DOHH2 (cell line): ENCODE data around the gene CCDC177.

Experiments
- H3F3A ChIP-seq: fragments of 200-600 bp; sonication (generic), shearing (Covaris generic); 2 replicates; pipeline ENCODE4 v1.6.0; 2016; ENCODE audit warnings: antibody characterized with exemption, mild to moderate bottlenecking; ENCODE audit not compliant: control insufficient read depth, insufficient read depth
- H3K27ac ChIP-seq: fragments of 200-600 bp; sonication (generic); 2 replicates; pipeline ENCODE4 v1.5.1; 2014; ENCODE audit warnings: low read depth, mild to moderate bottlenecking, low read length, moderate library complexity
- H3K27me3 ChIP-seq: fragments of 200-600 bp; sonication (generic); 2 replicates; pipeline ENCODE4 v1.6.1; 2014; ENCODE audit warnings: mild to moderate bottlenecking, low read length, mixed read lengths; ENCODE audit not compliant: control insufficient read depth
- H3K36me3 ChIP-seq: fragments of 200-600 bp; sonication (generic); 2 replicates; pipeline ENCODE4 v1.6.1; 2014; ENCODE audit warnings: mild to moderate bottlenecking, low read length, moderate library complexity, mixed read lengths; ENCODE audit not compliant: control insufficient read depth
- H3K4me1 ChIP-seq: fragments of 200-600 bp; sonication (generic); 2 replicates; pipeline ENCODE4 v1.6.1; 2014; ENCODE audit warnings: mild to moderate bottlenecking, low read length, mixed read lengths; ENCODE audit not compliant: control insufficient read depth
- H3K4me2 ChIP-seq: fragments of 200-600 bp; sonication (generic); 2 replicates; pipeline ENCODE4 v1.6.0; 2014; ENCODE audit warnings: mild to moderate bottlenecking, low read length, moderate library complexity
- H3K4me3 ChIP-seq: fragments of 200-600 bp; sonication (generic); 2 replicates; pipeline ENCODE4 v1.5.1; 2014; ENCODE audit warnings: mild to moderate bottlenecking, low read length, mixed read lengths
- H3K79me2 ChIP-seq: fragments of 200-600 bp; sonication (generic); 2 replicates; pipeline ENCODE4 v1.6.1; 2014; ENCODE audit warnings: mild to moderate bottlenecking, low read length, mixed read lengths; ENCODE audit not compliant: control insufficient read depth
- H3K9me2 ChIP-seq: fragments of 200-600 bp; sonication (generic); replicated peaks from 2 replicates; pipeline ENCODE4 v1.6.1; 2014; ENCODE audit warnings: mild to moderate bottlenecking, low read length, mixed read lengths; ENCODE audit not compliant: control insufficient read depth
- H3K9me3 ChIP-seq: fragments of 200-600 bp; sonication (generic); 2 replicates; pipeline ENCODE4 v1.6.1; 2014; ENCODE audit warnings: antibody characterized with exemption, low read length, mixed read lengths; ENCODE audit not compliant: control insufficient read depth, insufficient read depth
- H4K20me1 ChIP-seq: fragments of 200-600 bp; sonication (generic); 2 replicates; pipeline ENCODE4 v1.6.0; 2014; ENCODE audit warnings: low read depth, mild to moderate bottlenecking, antibody characterized with exemption, low read length, moderate library complexity; ENCODE audit not compliant: control insufficient read depth, insufficient read depth
- CTCF ChIP-seq: fragments of 200-600 bp; sonication (generic); IDR thresholded peaks from one replicate; pipeline ENCODE4 v1.5.1; 2014; ENCODE audit warnings: antibody characterized with exemption, mild to moderate bottlenecking, low read depth, low read length; ENCODE audit not compliant: poor library complexity, severe bottlenecking
- EZH2phosphoT487 ChIP-seq: fragments of 200-600 bp; sonication (generic); IDR thresholded peaks from 2 replicates; pipeline ENCODE4 v1.6.1; 2017; ENCODE audit warnings: borderline replicate concordance, mild to moderate bottlenecking, antibody characterized with exemption, low read length, moderate library complexity, mixed read lengths

The CCDC177 gene

GRCh38 chr14:69537900-69538299, 36.8 kb downstream of the CCDC177 start:
- H3F3A ChIP-seq, result no peaks in the 10 kb centered on the region
- no peak for TF ChIP-seq CTCF
- no peak for TF ChIP-seq EZH2phosphoT487
- H3K9me2 ChIP-seq, result no peaks in the 10 kb centered on the region
- no peak overlapping the region for H3K4me2 ChIP-seq
- no peak overlapping the region for H3K27ac ChIP-seq
- H3K4me1 ChIP-seq, result no peaks in the 10 kb centered on the region
- peaks cover 31% of the 10 kb centered on the region for H3K27me3 ChIP-seq
- no peaks in the 10 kb centered on the region for H4K20me1 ChIP-seq
- H3K79me2 ChIP-seq, result no peaks in the 10 kb centered on the region
- no peaks in the 10 kb centered on the region for H3K9me3 ChIP-seq
- no peaks in the 10 kb centered on the region for H3K36me3 ChIP-seq
- no peak overlapping the region for H3K4me3 ChIP-seq

GRCh38 chr14:69536971-69537370, 37.7 kb downstream of the CCDC177 start:
- Histone ChIP-seq H3K27me3 (peaks cover 30% of the 10 kb centered on the region; the same call in 1 of the 2 replicates), H3K4me3 (no peak overlapping the region), H3K36me3 (no peaks in the 10 kb centered on the region), H3F3A (no peaks in the 10 kb centered on the region), H3K9me2 (no peaks in the 10 kb centered on the region), H3K4me1 (no peaks in the 10 kb centered on the region), H3K79me2 (no peaks in the 10 kb centered on the region), H4K20me1 (no peaks in the 10 kb centered on the region), H3K9me3 (no peaks in the 10 kb centered on the region), H3K4me2 (no peak overlapping the region), H3K27ac (no peak overlapping the region)
- TF ChIP-seq CTCF, result no peak
- no peak for TF ChIP-seq EZH2phosphoT487

- peaks cover 30% of the 10 kb centered on the region; the same call in 1 of the 2 replicates for H3K27me3 ChIP-seq
- H3K36me3 ChIP-seq, result no peaks in the 10 kb centered on the region
- TF ChIP-seq EZH2phosphoT487 (no peak), CTCF (peak; percentile 49)
- no peaks in the 10 kb centered on the region for H3K9me3 ChIP-seq
- no peaks in the 10 kb centered on the region for H4K20me1 ChIP-seq
- no peaks in the 10 kb centered on the region for H3K4me1 ChIP-seq
- H3K4me2 ChIP-seq, result no peak overlapping the region
- no peak overlapping the region for H3K4me3 ChIP-seq
- no peaks in the 10 kb centered on the region for H3F3A ChIP-seq
- no peak overlapping the region for H3K27ac ChIP-seq
- no peaks in the 10 kb centered on the region for H3K9me2 ChIP-seq
- no peaks in the 10 kb centered on the region for H3K79me2 ChIP-seq
Observed at GRCh38 chr14:69535230-69535848, 39.3 kb downstream of the CCDC177 start.
